Breast epithelium (tissue), 3 donors: ENCODE results near the gene TDRD12.

Source experiments
- CTCF ChIP-seq, 3 donors: fragments of 450-650 bp; IDR thresholded peaks; one replicate each; pipeline ENCODE4 v1.5.1; 2016 to 2017; ENCODE audit warnings: antibody characterized with exemption in 3 of 3, mild to moderate bottlenecking in 3 of 3, moderate library complexity in 3 of 3
- POLR2A ChIP-seq: fragments of 450-650 bp; IDR thresholded peaks from one replicate; pipeline ENCODE4 v1.6.1; 2016; ENCODE audit warnings: antibody characterized with exemption, mild to moderate bottlenecking, moderate library complexity
- POLR2AphosphoS5 ChIP-seq, 3 donors: sonication (generic); formaldehyde crosslinking; IDR thresholded peaks; one replicate each; pipeline ENCODE4 v1.6.1; 2017; ENCODE audit warnings: antibody characterized with exemption in 3 of 3

- no peak for TF ChIP-seq CTCF (IDR thresholded peaks at IDR 0.05)
- no peak for TF ChIP-seq POLR2AphosphoS5 (IDR thresholded peaks at IDR 0.05)
- TF ChIP-seq POLR2A: no peak
Observed at GRCh38 chr19:32688311-32688710, 31.3 kb upstream of the TDRD12 start.
